ENCODE measurements around the gene C7orf33. TPM values are rescaled to one million over a fixed set of nuclear protein-coding genes. Genes with fewer than 3 reads are reported as not detected.
A peak's percentile ranks its signal among the peaks of the same experiment; 100 is the strongest.
"Not testable (repeated sequence)": the region's sequence is repeated elsewhere in the genome, so short reads cannot be mapped to it uniquely, and the experiment has no call there.

Gene C7orf33
- total RNA-seq, 2 donors from 2014 or later, result not detected

GRCh38 chr7:148566736-148567135, 23.8 kb upstream of the C7orf33 start:
- no peak overlapping the region for H3K4me3 Mint-ChIP-seq
- ATAC-seq, result no peak
- no peak overlapping the region for H3K27ac Mint-ChIP-seq

GRCh38 chr7:148567524-148567923, 23.0 kb upstream of the C7orf33 start:
- H3K27me3 Mint-ChIP-seq, result peaks cover 16% of the 10 kb centered on the region
- no peak overlapping the region for H3K27ac Mint-ChIP-seq
- H3K4me3 Mint-ChIP-seq, result no peak overlapping the region
- ATAC-seq (no peak), DNase-seq (no peak)
- H3K36me3 Mint-ChIP-seq (ENCODE audit: low read depth), result no peaks in the 10 kb centered on the region
- H3K4me1 Mint-ChIP-seq, result peaks cover 14% of the 10 kb centered on the region
- no peaks in the 10 kb centered on the region for H3K9me3 ChIP-seq (ENCODE audit: control insufficient read depth, low read length, poor library complexity, severe bottlenecking)

More at GRCh38 chr7:148566736-148567135, 23.8 kb upstream of the C7orf33 start:
- H3K36me3 Mint-ChIP-seq (ENCODE audit: low read depth), result no peaks in the 10 kb centered on the region
- H3K9me3 ChIP-seq (ENCODE audit: control insufficient read depth, low read length, poor library complexity, severe bottlenecking), result no peaks in the 10 kb centered on the region
- H3K4me1 Mint-ChIP-seq, result peaks cover 14% of the 10 kb centered on the region
- H3K27me3 Mint-ChIP-seq, result peaks cover 16% of the 10 kb centered on the region
- no peak for DNase-seq

GRCh38 chr7:148570510-148570909, 20.1 kb upstream of the C7orf33 start:
- no peaks in the 10 kb centered on the region for H3K36me3 Mint-ChIP-seq (ENCODE audit: low read depth)
- no peak for DNase-seq
- H3K4me1 Mint-ChIP-seq, result peaks cover 3% of the 10 kb centered on the region
- no peak overlapping the region for H3K27ac Mint-ChIP-seq
- H3K27me3 Mint-ChIP-seq, result peaks cover 16% of the 10 kb centered on the region
- ATAC-seq, result no peak
- no peak overlapping the region for H3K4me3 Mint-ChIP-seq
- no peaks in the 10 kb centered on the region for H3K9me3 ChIP-seq (ENCODE audit: control insufficient read depth, low read length, poor library complexity, severe bottlenecking)

DNA sequence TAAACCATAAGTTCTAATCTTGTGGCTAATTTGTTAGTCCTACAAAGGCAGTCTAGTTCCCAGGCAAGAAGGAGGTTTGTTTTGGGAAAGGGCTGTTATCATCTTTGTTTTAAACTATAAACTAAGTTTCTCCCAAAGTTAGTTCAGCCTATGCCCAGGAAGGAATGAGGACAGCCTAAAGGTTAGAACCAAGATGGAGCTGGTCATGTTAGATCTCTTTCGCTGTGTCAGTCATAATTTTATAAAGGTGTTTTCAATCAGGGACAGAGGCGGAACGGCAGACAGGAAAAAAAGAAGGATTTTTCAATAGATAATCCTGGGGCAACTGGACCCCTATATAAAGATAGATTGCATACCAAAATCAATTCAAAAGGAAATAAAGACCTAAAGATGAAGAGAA, 19.6 kb upstream of the C7orf33 start:
- not testable (repeated sequence) for H3K36me3 Mint-ChIP-seq (ENCODE audit: low read depth); H3K4me1 Mint-ChIP-seq; ATAC-seq; H3K9me3 ChIP-seq (ENCODE audit: control insufficient read depth, low read length, poor library complexity, severe bottlenecking); H3K4me3 Mint-ChIP-seq; H3K27ac Mint-ChIP-seq; DNase-seq
- H3K27me3 Mint-ChIP-seq, result peaks cover 16% of the 10 kb centered on the region

DNA sequence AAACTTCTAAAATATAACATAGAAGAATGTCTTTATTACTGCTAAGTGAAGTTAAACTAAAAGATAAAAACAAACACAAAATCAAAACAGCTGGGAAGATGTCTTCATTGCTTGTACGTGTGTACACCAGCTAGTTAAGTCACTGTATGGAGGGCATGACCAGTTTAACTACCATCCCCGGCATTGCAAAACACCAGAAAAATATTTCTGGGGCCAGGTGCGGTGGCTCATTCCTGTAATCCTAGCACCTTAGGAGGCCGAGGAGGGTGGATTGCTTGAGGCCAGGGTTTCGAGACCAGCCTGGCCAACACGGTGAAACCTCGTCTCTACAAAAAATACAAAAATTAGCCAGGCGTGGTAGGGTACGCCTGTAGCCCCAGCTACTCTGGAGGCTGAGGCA, 19.2 kb upstream of the C7orf33 start:
- Mint-ChIP-seq H3K27me3 (peaks cover 16% of the 10 kb centered on the region), H3K36me3 (ENCODE audit: low read depth) (no peaks in the 10 kb centered on the region), H3K4me1 (peaks cover 5% of the 10 kb centered on the region), H3K27ac (no peak overlapping the region), H3K4me3 (no peak overlapping the region)
- no peak for ATAC-seq
- no peak for DNase-seq
- H3K9me3 ChIP-seq (ENCODE audit: control insufficient read depth, low read length, poor library complexity, severe bottlenecking), result no peaks in the 10 kb centered on the region

GRCh38 chr7:148572067-148572522, 18.5 kb upstream of the C7orf33 start:
- no peak for DNase-seq
- no peaks in the 10 kb centered on the region for H3K9me3 ChIP-seq (ENCODE audit: control insufficient read depth, low read length, poor library complexity, severe bottlenecking)
- H3K4me3 Mint-ChIP-seq, result no peak overlapping the region
- peaks cover 5% of the 10 kb centered on the region for H3K4me1 Mint-ChIP-seq
- no peak overlapping the region for H3K27ac Mint-ChIP-seq
- H3K36me3 Mint-ChIP-seq (ENCODE audit: low read depth), result no peaks in the 10 kb centered on the region
- no peak for ATAC-seq
- H3K27me3 Mint-ChIP-seq, result peaks cover 16% of the 10 kb centered on the region

DNA sequence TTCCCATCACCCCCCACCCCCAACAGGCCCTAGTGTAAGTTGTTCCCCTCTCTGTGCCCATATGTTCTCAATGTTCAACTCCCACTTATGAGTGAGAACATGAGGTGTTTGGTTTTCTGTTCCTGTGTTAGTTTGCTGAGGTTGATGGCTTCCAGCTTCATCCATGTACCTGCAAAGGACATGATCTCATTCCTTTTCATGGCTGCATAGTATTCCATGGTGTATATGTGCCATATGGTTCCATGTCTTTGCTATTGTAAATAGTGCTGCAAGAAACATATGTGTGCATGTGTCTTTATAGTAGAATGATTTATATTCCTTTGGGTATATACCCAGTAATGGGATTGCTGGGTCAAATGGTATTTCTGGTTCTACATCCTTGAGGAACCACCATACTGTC, 17.0 kb upstream of the C7orf33 start:
- not testable (repeated sequence) for ATAC-seq; H3K9me3 ChIP-seq (ENCODE audit: control insufficient read depth, low read length, poor library complexity, severe bottlenecking); H3K36me3 Mint-ChIP-seq (ENCODE audit: low read depth); H3K4me1 Mint-ChIP-seq; H3K4me3 Mint-ChIP-seq; H3K27ac Mint-ChIP-seq; DNase-seq
- H3K27me3 Mint-ChIP-seq, result peaks cover 16% of the 10 kb centered on the region

DNA sequence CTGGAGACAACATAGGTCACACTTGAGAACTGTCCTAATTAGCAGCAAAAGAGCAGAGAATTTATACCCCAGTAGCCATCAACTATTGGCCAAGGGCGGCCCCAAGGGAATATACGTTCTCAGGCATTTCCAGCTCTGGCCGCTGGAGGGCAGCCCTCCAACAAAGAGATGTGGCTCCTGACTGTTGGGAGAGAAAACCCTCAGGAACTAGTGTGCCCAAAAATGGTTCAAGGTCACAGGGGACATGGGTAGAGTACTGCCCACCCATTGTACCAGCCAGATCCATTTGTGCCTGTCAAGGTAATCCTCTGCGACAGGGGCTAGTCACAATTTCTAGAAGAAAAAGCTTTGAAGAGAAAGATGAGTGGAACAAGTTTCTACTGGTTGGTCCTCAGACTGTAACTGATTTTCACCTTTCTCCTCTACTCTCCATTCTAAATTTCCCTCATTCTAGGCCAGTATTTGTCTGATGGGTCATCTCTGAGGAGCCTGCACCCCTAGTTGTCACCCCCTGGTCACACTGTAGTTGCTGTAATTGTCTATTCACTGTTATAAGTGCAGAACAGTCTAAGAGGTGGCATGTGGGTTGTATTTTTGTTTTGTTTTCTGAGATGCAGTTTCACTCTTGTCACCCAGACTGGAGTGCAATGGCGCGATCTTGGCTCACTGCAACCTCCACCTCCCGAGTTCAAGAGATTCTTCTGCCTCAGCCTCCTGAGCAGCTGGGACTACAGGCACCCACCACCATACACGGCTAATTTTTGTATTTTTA, 14.7 kb upstream of the C7orf33 start:
- Mint-ChIP-seq H3K4me3 (no peak overlapping the region), H3K4me1 (peaks cover 2% of the 10 kb centered on the region), H3K27me3 (peaks cover 9% of the 10 kb centered on the region), H3K36me3 (ENCODE audit: low read depth) (no peaks in the 10 kb centered on the region), H3K27ac (no peak overlapping the region)
- peak; percentile 91 for ATAC-seq
- peak; percentile 40 to 60 (median 41) for DNase-seq
- H3K9me3 ChIP-seq (ENCODE audit: control insufficient read depth, low read length, poor library complexity, severe bottlenecking), result no peaks in the 10 kb centered on the region

GRCh38 chr7:148579366-148579765, 11.2 kb upstream of the C7orf33 start:
- H3K4me1 Mint-ChIP-seq, result peaks cover 7% of the 10 kb centered on the region
- no peak for ATAC-seq
- H3K4me3 Mint-ChIP-seq, result no peak overlapping the region

DNA sequence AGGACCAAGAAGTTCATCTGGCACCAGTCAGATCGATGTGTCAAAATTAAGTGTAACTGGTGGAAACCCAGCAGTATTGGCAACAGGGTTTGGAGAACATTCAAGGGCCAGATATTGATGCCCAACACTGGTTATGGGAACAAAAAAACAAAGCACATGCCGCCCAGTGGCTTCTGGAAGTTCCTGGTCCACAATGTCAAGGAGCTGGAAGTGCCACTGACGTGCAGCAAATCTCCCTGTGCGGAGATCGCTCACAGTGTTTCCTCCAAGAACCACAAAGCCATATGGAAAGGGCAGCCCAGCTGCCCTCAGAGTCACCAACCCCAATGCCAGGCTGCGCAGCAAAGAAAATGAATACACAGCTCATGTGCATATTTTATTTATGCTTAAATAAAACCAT, 10.1 kb upstream of the C7orf33 start:
- no peaks in the 10 kb centered on the region for H3K9me3 ChIP-seq (ENCODE audit: control insufficient read depth, low read length, poor library complexity, severe bottlenecking)
- DNase-seq, result no peak
- no peak overlapping the region for H3K4me3 Mint-ChIP-seq
- H3K27me3 Mint-ChIP-seq, result peaks cover 6% of the 10 kb centered on the region
- ATAC-seq, result no peak
- peaks cover 9% of the 10 kb centered on the region for H3K4me1 Mint-ChIP-seq
- no peaks in the 10 kb centered on the region for H3K36me3 Mint-ChIP-seq (ENCODE audit: low read depth)
- H3K27ac Mint-ChIP-seq, result no peak overlapping the region

More at GRCh38 chr7:148579366-148579765, 11.2 kb upstream of the C7orf33 start:
- no peak overlapping the region for H3K27ac Mint-ChIP-seq
- no peaks in the 10 kb centered on the region for H3K36me3 Mint-ChIP-seq (ENCODE audit: low read depth)
- no peaks in the 10 kb centered on the region for H3K9me3 ChIP-seq (ENCODE audit: control insufficient read depth, low read length, poor library complexity, severe bottlenecking)
- H3K27me3 Mint-ChIP-seq, result peaks cover 6% of the 10 kb centered on the region
- no peak for DNase-seq

GRCh38 chr7:148581624-148582023, 8.9 kb upstream of the C7orf33 start:
- H3K9me3 ChIP-seq (ENCODE audit: control insufficient read depth, low read length, poor library complexity, severe bottlenecking), result no peaks in the 10 kb centered on the region
- Mint-ChIP-seq H3K4me3 (no peak overlapping the region), H3K27me3 (peaks cover 12% of the 10 kb centered on the region), H3K4me1 (peaks cover 8% of the 10 kb centered on the region), H3K36me3 (ENCODE audit: low read depth) (no peaks in the 10 kb centered on the region), H3K27ac (no peak overlapping the region)
- DNase-seq (no peak), ATAC-seq (no peak)

- Mint-ChIP-seq H3K4me1 (peaks cover 8% of the 10 kb centered on the region), H3K27me3 (peaks cover 19% of the 10 kb centered on the region), H3K36me3 (ENCODE audit: low read depth) (no peaks in the 10 kb centered on the region), H3K4me3 (no peak overlapping the region), H3K27ac (no peak overlapping the region)
- DNase-seq (no peak), ATAC-seq (no peak)
- H3K9me3 ChIP-seq (ENCODE audit: control insufficient read depth, low read length, poor library complexity, severe bottlenecking), result no peaks in the 10 kb centered on the region
These were observed 6.3 kb upstream of the C7orf33 start for GRCh38 chr7:148584154-148584827.

- Mint-ChIP-seq H3K4me3 (no peak overlapping the region), H3K36me3 (ENCODE audit: low read depth) (no peaks in the 10 kb centered on the region), H3K27ac (no peak overlapping the region), H3K4me1 (peaks cover 11% of the 10 kb centered on the region), H3K27me3 (peaks cover 25% of the 10 kb centered on the region)
- H3K9me3 ChIP-seq (ENCODE audit: control insufficient read depth, low read length, poor library complexity, severe bottlenecking), result no peaks in the 10 kb centered on the region
- ATAC-seq (no peak), DNase-seq (no peak)
These were observed 5.2 kb upstream of the C7orf33 start for GRCh38 chr7:148585399-148585798.

All from T-helper 17 cell (primary cell).